ENCODE data around the gene ITGB1. TPM values are rescaled to one million over a fixed set of nuclear protein-coding genes. Genes with fewer than 3 reads are reported as not detected.

The ITGB1 gene
- total and polyA plus RNA-seq, 9 of the 15 experiments (the other 6 are each of a cell fraction or from before 2014, with no cell fraction given), result 40.2 to 194 (median 155) TPM

GRCh38 chr10:32929634-32930033, 28.4 kb downstream of the ITGB1 start:
- Histone ChIP-seq H2AFZ (ENCODE audit: low read depth, low read length) (no peak overlapping the region), H3K9me3 (replicated peaks; ENCODE audit: control insufficient read depth, insufficient read depth, low read depth, low read length) (peaks cover 6% of the 10 kb centered on the region; the same call in 1 of the 2 replicates), H4K20me1 (replicated peaks; ENCODE audit: control insufficient read depth, insufficient read depth, low read length) (no peaks in the 10 kb centered on the region), H3K9ac (ENCODE audit: insufficient read depth in 1 of 2, low read depth in 2 of 2, low read length in 2 of 2) (no peak overlapping the region), H3K79me2 (ENCODE audit: control insufficient read depth, insufficient read depth, low read length) (peaks cover 43% of the 10 kb centered on the region), H3K27ac (ENCODE audit: extremely low read depth, low read depth, low read length) (no peak overlapping the region), H3K4me3 (no peak overlapping the region), H3K36me3 (ENCODE audit: control insufficient read depth, insufficient read depth, low read length) (peaks cover 93% of the 10 kb centered on the region), H3K4me2 (ENCODE audit: insufficient read depth, low read length) (no peak overlapping the region), H3K4me1 (replicated peaks in 1 of 2; ENCODE audit: control insufficient read depth in 2 of 2, insufficient read depth in 2 of 2, low read length in 2 of 2) (peaks cover 0 to under 1% of the 10 kb centered on the region in 2 experiments; a peak in 1 of 5 replicates), H3K9me1 (ENCODE audit: control insufficient read depth, insufficient read depth, low read length) (no peaks in the 10 kb centered on the region), H3K27me3 (ENCODE audit: control insufficient read depth in 2 of 2, insufficient read depth in 2 of 2, low read length in 2 of 2) (no peaks in the 10 kb centered on the region)
- intact Hi-C loops (cut with micrococcal nuclease) (no loop called here), in situ Hi-C loops (cut with MboI) (no loop called here)
- WGBS (ENCODE audit: insufficient coverage, low coverage, missing lambda C conversion rate), result 68% methylated on average over 6 of the region's 6 CpGs
- no TSS peak for BruUV-seq (replicated peaks)
- TF ChIP-seq HINFP (tag; conservative IDR thresholded peaks at IDR 0.05; ENCODE audit: low read depth), result no peak
- no peak for TF ChIP-seq POLR2B (IDR thresholded peaks at IDR 0.05; ENCODE audit: low read depth, partially characterized antibody)
- no peak for TF ChIP-seq CTCF (IDR thresholded peaks at IDR 0.05 in 2 of 3, conservative IDR thresholded peaks at IDR 0.05 in 1 of 3; ENCODE audit: insufficient read depth in 2 of 3, low read depth in 1 of 3, low read length in 3 of 3)
- no peak for TF ChIP-seq ZNF23 (CRISPR knock-in tag; IDR thresholded peaks at IDR 0.05)
- no peak for TF ChIP-seq ZNF507 (tag; conservative IDR thresholded peaks at IDR 0.05)
- ATAC-seq, result peak; percentile 60
- ChIA-PET POLR2A (interaction anchor here (0.6 to 2.1 kb wide), 6 partner anchors 9 to 246 kb away, joined by 3 to 5 read pairs (median 4); no protein-coding TSS in a partner anchor), CTCF (ENCODE audit: low intra/inter-chr PET ratio) (no interaction called here)
- no peak for DNase-seq (ENCODE audit: extremely low read depth in 1 of 4, low spot score in 3 of 4)
- no peak for FAIRE-seq
